Effector memory CD8-positive, alpha-beta T cell (primary cell): ENCODE measurements around the gene GPD2.
"Not testable (repeated sequence)": the region's sequence is repeated elsewhere in the genome, so short reads cannot be mapped to it uniquely, and the experiment has no call there.

Experiments used
- ATAC-seq: fragments of 150-1000 bp; cut with Tn5 transposase; replicated peaks from 2 replicates; pipeline ENCODE4 v1.10.0; 2021; ENCODE audit warnings: mild to moderate bottlenecking, moderate library complexity
- DNase-seq, 3 experiments: peaks; one replicate each; pipeline ENCODE4 v3.0.0; 2021
- H3K27ac Mint-ChIP-seq, 2 donors: one replicate each; pipeline ENCODE4 v1.8.0; 2022; ENCODE audit warnings: mild to moderate bottlenecking in 2 of 2, mixed read lengths in 2 of 2, moderate library complexity in 2 of 2
- H3K27me3 Mint-ChIP-seq, 2 donors: one replicate each; pipeline ENCODE4 v1.8.0; 2022; ENCODE audit warnings: mixed read lengths in 2 of 2
- H3K36me3 Mint-ChIP-seq: one replicate; pipeline ENCODE4 v1.8.0; 2022; ENCODE audit warnings: mild to moderate bottlenecking, moderate library complexity, mixed read lengths; ENCODE audit not compliant: insufficient read depth
- H3K4me1 Mint-ChIP-seq, 2 donors: one replicate each; pipeline ENCODE4 v1.8.0; 2022; ENCODE audit warnings: low read depth in 2 of 2, mixed read lengths in 2 of 2
- H3K4me3 Mint-ChIP-seq, 2 donors: one replicate each; pipeline ENCODE4 v1.8.0; 2022; ENCODE audit warnings: mild to moderate bottlenecking in 2 of 2, mixed read lengths in 2 of 2, moderate library complexity in 2 of 2
- H3K9me3 Mint-ChIP-seq, 2 donors: one replicate each; pipeline ENCODE4 v1.8.0; 2022; ENCODE audit warnings: mixed read lengths in 2 of 2

The GPD2 gene

GRCh38 chr2:156495998-156496397 lies 59.8 kb downstream of the GPD2 start:
- H3K27me3 Mint-ChIP-seq, H3K4me3 Mint-ChIP-seq, H3K36me3 Mint-ChIP-seq, DNase-seq, H3K27ac Mint-ChIP-seq, H3K9me3 Mint-ChIP-seq: not testable (repeated sequence)
- peak; percentile 61 for ATAC-seq
- H3K4me1 Mint-ChIP-seq: peaks cover 12 to 22% of the 10 kb centered on the region in 2 donors

GRCh38 chr2:156505696-156506095 lies 69.5 kb downstream of the GPD2 start:
- no peaks in the 10 kb centered on the region for H3K36me3 Mint-ChIP-seq
- no peak for ATAC-seq

GRCh38 chr2:156511122-156511521 lies 74.9 kb downstream of the GPD2 start:
- Mint-ChIP-seq H3K9me3 (no peaks in the 10 kb centered on the region), H3K4me1 (peaks cover 0 to 5% of the 10 kb centered on the region in 2 donors), H3K27me3 (no peaks in the 10 kb centered on the region), H3K27ac (peak overlapping the region in 1 of 2 donors; percentile 73), H3K36me3 (peaks cover 20% of the 10 kb centered on the region), H3K4me3 (no peak overlapping the region)
- ATAC-seq: no peak
- no peak for DNase-seq

More at GRCh38 chr2:156505696-156506095, 69.5 kb downstream of the GPD2 start:
- Mint-ChIP-seq H3K9me3 (no peaks in the 10 kb centered on the region), H3K27me3 (no peaks in the 10 kb centered on the region), H3K4me1 (no peaks in the 10 kb centered on the region), H3K4me3 (no peak overlapping the region), H3K27ac (peak overlapping the region in 1 of 2 donors; percentile 3)
- no peak for DNase-seq

GRCh38 chr2:156511803-156512202 lies 75.6 kb downstream of the GPD2 start:
- Mint-ChIP-seq H3K9me3 (no peaks in the 10 kb centered on the region), H3K4me1 (peaks cover 0 to 5% of the 10 kb centered on the region in 2 donors), H3K27ac (peak overlapping the region in 1 of 2 donors; percentile 73), H3K36me3 (peaks cover 20% of the 10 kb centered on the region), H3K27me3 (no peaks in the 10 kb centered on the region), H3K4me3 (no peak overlapping the region)
- DNase-seq: no peak
- no peak for ATAC-seq

GRCh38 chr2:156512451-156512850 lies 76.3 kb downstream of the GPD2 start:
- H3K4me1 Mint-ChIP-seq: peaks cover 0 to 5% of the 10 kb centered on the region in 2 donors
- H3K36me3 Mint-ChIP-seq: peaks cover 20% of the 10 kb centered on the region
- no peak for ATAC-seq
- H3K4me3 Mint-ChIP-seq: no peak overlapping the region
- no peaks in the 10 kb centered on the region for H3K9me3 Mint-ChIP-seq
- H3K27ac Mint-ChIP-seq: no peak overlapping the region
- no peaks in the 10 kb centered on the region for H3K27me3 Mint-ChIP-seq
- DNase-seq: no peak

GRCh38 chr2:156513219-156513618 lies 77.0 kb downstream of the GPD2 start:
- Mint-ChIP-seq H3K4me3 (no peak overlapping the region), H3K9me3 (no peaks in the 10 kb centered on the region), H3K4me1 (peaks cover 0 to 5% of the 10 kb centered on the region in 2 donors), H3K27ac (no peak overlapping the region), H3K27me3 (no peaks in the 10 kb centered on the region), H3K36me3 (peaks cover 20% of the 10 kb centered on the region)
- ATAC-seq: no peak
- no peak for DNase-seq

- DNase-seq (no peak), ATAC-seq (no peak)
- Mint-ChIP-seq H3K9me3 (no peaks in the 10 kb centered on the region), H3K4me1 (peaks cover 0 to 5% of the 10 kb centered on the region in 2 donors), H3K27me3 (no peaks in the 10 kb centered on the region), H3K36me3 (peaks cover 15% of the 10 kb centered on the region), H3K27ac (no peak overlapping the region), H3K4me3 (no peak overlapping the region)
Measured at GRCh38 chr2:156517419-156517818, 81.2 kb downstream of the GPD2 start.

GRCh38 chr2:156518138-156518537 lies 82.0 kb downstream of the GPD2 start:
- ATAC-seq (no peak), DNase-seq (no peak)
- Mint-ChIP-seq H3K27me3 (no peaks in the 10 kb centered on the region), H3K36me3 (peaks cover 14% of the 10 kb centered on the region), H3K4me1 (peaks cover 0 to 5% of the 10 kb centered on the region in 2 donors), H3K27ac (no peak overlapping the region), H3K9me3 (no peaks in the 10 kb centered on the region), H3K4me3 (no peak overlapping the region)

- Mint-ChIP-seq H3K4me3 (no peak overlapping the region), H3K27me3 (no peaks in the 10 kb centered on the region), H3K9me3 (no peaks in the 10 kb centered on the region), H3K36me3 (peaks cover 2% of the 10 kb centered on the region), H3K4me1 (no peaks in the 10 kb centered on the region), H3K27ac (peak overlapping the region in 1 of 2 donors; percentile 23)
- ATAC-seq: no peak
- DNase-seq: no peak
Measured at GRCh38 chr2:156522864-156523440, 86.8 kb downstream of the GPD2 start.

GRCh38 chr2:156526950-156527636 lies 90.9 kb downstream of the GPD2 start:
- H3K4me3 Mint-ChIP-seq: no peak overlapping the region
- no peaks in the 10 kb centered on the region for H3K9me3 Mint-ChIP-seq
- peak; percentile 61 for ATAC-seq
- H3K4me1 Mint-ChIP-seq: no peaks in the 10 kb centered on the region
- H3K36me3 Mint-ChIP-seq: peaks cover 2% of the 10 kb centered on the region
- no peak overlapping the region for H3K27ac Mint-ChIP-seq
- H3K27me3 Mint-ChIP-seq: no peaks in the 10 kb centered on the region
- DNase-seq: no peak

GRCh38 chr2:156528583-156528982 lies 92.4 kb downstream of the GPD2 start:
- DNase-seq, H3K9me3 Mint-ChIP-seq, H3K36me3 Mint-ChIP-seq, H3K4me3 Mint-ChIP-seq, H3K4me1 Mint-ChIP-seq, H3K27ac Mint-ChIP-seq, H3K27me3 Mint-ChIP-seq, ATAC-seq: not testable (repeated sequence)

- peaks cover 3% of the 10 kb centered on the region for H3K36me3 Mint-ChIP-seq
- no peaks in the 10 kb centered on the region for H3K9me3 Mint-ChIP-seq
- DNase-seq (no peak), ATAC-seq (no peak)
- no peak overlapping the region for H3K4me3 Mint-ChIP-seq
- no peaks in the 10 kb centered on the region for H3K27me3 Mint-ChIP-seq
- H3K27ac Mint-ChIP-seq: no peak overlapping the region
- peaks cover 12 to 15% of the 10 kb centered on the region in 2 donors for H3K4me1 Mint-ChIP-seq
Measured at GRCh38 chr2:156532989-156533388, 96.8 kb downstream of the GPD2 start.

GRCh38 chr2:156536534-156536933 lies 100.4 kb downstream of the GPD2 start:
- Mint-ChIP-seq H3K4me1 (peaks cover 15 to 16% of the 10 kb centered on the region in 2 donors), H3K4me3 (no peak overlapping the region), H3K27ac (peak overlapping the region in 1 of 2 donors; percentile 67), H3K27me3 (no peaks in the 10 kb centered on the region), H3K9me3 (no peaks in the 10 kb centered on the region), H3K36me3 (peaks cover 3% of the 10 kb centered on the region)
- DNase-seq: no peak
- ATAC-seq: no peak

- Mint-ChIP-seq H3K27ac (no peak overlapping the region), H3K4me1 (peaks cover 15 to 19% of the 10 kb centered on the region in 2 donors), H3K4me3 (no peak overlapping the region), H3K36me3 (peaks cover 3% of the 10 kb centered on the region), H3K9me3 (no peaks in the 10 kb centered on the region), H3K27me3 (no peaks in the 10 kb centered on the region)
- no peak for DNase-seq
- no peak for ATAC-seq
Measured at GRCh38 chr2:156537141-156537540, 101.0 kb downstream of the GPD2 start.
